GM12878 (cell line): ENCODE measurements around the gene PREP.

Source experiments
- BHLHE40 ChIP-seq, 2 experiments: fragments of 450-650 bp in 1 of 2; IDR thresholded peaks; 2 replicates each; pipeline ENCODE4 v1.6.1; 2011 to 2017; ENCODE audit warnings: low read depth in 2 of 2, borderline replicate concordance in 1 of 2, improper control_type of control experiment in 1 of 2, low read length in 1 of 2, mild to moderate bottlenecking in 1 of 2
- CEBPB ChIP-seq, 2 experiments: fragments of 150-350 bp in 1 of 2; IDR thresholded peaks; 2 replicates each; pipeline ENCODE4 v1.6.1; 2012 to 2014; ENCODE audit warnings: low read depth in 2 of 2, low read length in 2 of 2, borderline replicate concordance in 1 of 2, inconsistent platforms in 1 of 2
- CHD1 ChIP-seq: IDR thresholded peaks from 2 replicates; pipeline ENCODE4 v1.6.1; 2012; ENCODE audit warnings: low read depth, low read length, improper control_type of control experiment
- FOS ChIP-seq: IDR thresholded peaks from 3 replicates; pipeline ENCODE4 v1.6.1; 2011; ENCODE audit warnings: borderline replicate concordance; ENCODE audit not compliant: insufficient read length; ENCODE audit errors: extremely low read depth
- MEF2A ChIP-seq: IDR thresholded peaks from 2 replicates; pipeline ENCODE4 v1.6.1; 2011; ENCODE audit warnings: low read depth, mild to moderate bottlenecking, low read length, moderate library complexity; ENCODE audit not compliant: insufficient read depth
- MTA2 ChIP-seq: fragments of 450-650 bp; IDR thresholded peaks from 2 replicates; pipeline ENCODE4 v1.6.1; 2016; ENCODE audit warnings: low read depth, mild to moderate bottlenecking, moderate library complexity
- MXI1 ChIP-seq: fragments of 150-350 bp; IDR thresholded peaks from 2 replicates; pipeline ENCODE4 v1.6.1; 2011; ENCODE audit warnings: low read depth, mild to moderate bottlenecking, inconsistent platforms, low read length, improper control_type of control experiment
- NRF1 ChIP-seq: conservative IDR thresholded peaks from 2 replicates; pipeline ENCODE4 v1.6.1; 2011; ENCODE audit warnings: mild to moderate bottlenecking, low read depth, low read length, improper control_type of control experiment
- POLR2A ChIP-seq: IDR thresholded peaks from 2 replicates; pipeline ENCODE4 v1.6.1; 2011; ENCODE audit warnings: low read depth, mild to moderate bottlenecking, low read length
- POLR2AphosphoS2 ChIP-seq: IDR thresholded peaks from 2 replicates; pipeline ENCODE4 v1.6.1; 2011; ENCODE audit warnings: low read depth, mild to moderate bottlenecking, low read length, improper control_type of control experiment, moderate library complexity
- RBBP5 ChIP-seq: fragments of 200-600 bp; sonication (generic); conservative IDR thresholded peaks from 2 replicates; pipeline ENCODE4 v1.6.1; 2016
- TF ChIP-seq, protein P1 (sequence below): fragments of 450-650 bp; formaldehyde crosslinking; IDR thresholded peaks from 2 replicates; pipeline ENCODE4 v1.4.0; 2020; ENCODE audit warnings: mild to moderate bottlenecking, moderate library complexity
- TF ChIP-seq, protein P2 (sequence below), 3 experiments: IDR thresholded peaks in 2 of 3; conservative IDR thresholded peaks in 1 of 3; 2 replicates each; pipeline ENCODE4 v1.5.1; 2011; ENCODE audit warnings: low read depth in 3 of 3, low read length in 3 of 3, mild to moderate bottlenecking in 3 of 3, control low read depth in 2 of 3, moderate library complexity in 2 of 3, inconsistent platforms in 1 of 3, mixed read lengths in 1 of 3; ENCODE audit not compliant: control insufficient read depth in 2 of 3, insufficient read depth in 1 of 3; ENCODE audit errors: extremely low read depth in 1 of 3

DNA sequence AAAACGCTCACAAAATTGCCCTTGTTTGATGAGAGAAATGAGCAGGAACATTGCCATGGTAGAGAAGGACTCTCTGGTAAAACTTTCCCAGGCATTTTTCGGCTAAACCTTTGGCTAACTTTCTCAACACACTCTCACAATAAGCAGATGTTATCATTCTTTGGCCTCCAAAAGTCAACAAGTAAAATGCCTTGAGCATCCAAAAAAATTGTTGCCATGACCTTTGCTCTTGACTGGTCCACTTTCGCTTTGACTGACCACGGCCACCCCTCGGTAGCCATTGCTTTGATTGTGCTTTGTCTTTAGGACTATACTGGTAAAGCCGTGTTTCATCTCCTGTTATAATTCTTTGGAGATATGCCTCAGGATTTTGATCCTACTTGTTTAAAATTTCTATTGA lies 41.1 kb upstream of the PREP start:
- TF ChIP-seq, protein P1, sequence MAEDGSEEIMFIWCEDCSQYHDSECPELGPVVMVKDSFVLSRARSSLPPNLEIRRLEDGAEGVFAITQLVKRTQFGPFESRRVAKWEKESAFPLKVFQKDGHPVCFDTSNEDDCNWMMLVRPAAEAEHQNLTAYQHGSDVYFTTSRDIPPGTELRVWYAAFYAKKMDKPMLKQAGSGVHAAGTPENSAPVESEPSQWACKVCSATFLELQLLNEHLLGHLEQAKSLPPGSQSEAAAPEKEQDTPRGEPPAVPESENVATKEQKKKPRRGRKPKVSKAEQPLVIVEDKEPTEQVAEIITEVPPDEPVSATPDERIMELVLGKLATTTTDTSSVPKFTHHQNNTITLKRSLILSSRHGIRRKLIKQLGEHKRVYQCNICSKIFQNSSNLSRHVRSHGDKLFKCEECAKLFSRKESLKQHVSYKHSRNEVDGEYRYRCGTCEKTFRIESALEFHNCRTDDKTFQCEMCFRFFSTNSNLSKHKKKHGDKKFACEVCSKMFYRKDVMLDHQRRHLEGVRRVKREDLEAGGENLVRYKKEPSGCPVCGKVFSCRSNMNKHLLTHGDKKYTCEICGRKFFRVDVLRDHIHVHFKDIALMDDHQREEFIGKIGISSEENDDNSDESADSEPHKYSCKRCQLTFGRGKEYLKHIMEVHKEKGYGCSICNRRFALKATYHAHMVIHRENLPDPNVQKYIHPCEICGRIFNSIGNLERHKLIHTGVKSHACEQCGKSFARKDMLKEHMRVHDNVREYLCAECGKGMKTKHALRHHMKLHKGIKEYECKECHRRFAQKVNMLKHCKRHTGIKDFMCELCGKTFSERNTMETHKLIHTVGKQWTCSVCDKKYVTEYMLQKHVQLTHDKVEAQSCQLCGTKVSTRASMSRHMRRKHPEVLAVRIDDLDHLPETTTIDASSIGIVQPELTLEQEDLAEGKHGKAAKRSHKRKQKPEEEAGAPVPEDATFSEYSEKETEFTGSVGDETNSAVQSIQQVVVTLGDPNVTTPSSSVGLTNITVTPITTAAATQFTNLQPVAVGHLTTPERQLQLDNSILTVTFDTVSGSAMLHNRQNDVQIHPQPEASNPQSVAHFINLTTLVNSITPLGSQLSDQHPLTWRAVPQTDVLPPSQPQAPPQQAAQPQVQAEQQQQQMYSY: no peak
- TF ChIP-seq, protein P2, sequence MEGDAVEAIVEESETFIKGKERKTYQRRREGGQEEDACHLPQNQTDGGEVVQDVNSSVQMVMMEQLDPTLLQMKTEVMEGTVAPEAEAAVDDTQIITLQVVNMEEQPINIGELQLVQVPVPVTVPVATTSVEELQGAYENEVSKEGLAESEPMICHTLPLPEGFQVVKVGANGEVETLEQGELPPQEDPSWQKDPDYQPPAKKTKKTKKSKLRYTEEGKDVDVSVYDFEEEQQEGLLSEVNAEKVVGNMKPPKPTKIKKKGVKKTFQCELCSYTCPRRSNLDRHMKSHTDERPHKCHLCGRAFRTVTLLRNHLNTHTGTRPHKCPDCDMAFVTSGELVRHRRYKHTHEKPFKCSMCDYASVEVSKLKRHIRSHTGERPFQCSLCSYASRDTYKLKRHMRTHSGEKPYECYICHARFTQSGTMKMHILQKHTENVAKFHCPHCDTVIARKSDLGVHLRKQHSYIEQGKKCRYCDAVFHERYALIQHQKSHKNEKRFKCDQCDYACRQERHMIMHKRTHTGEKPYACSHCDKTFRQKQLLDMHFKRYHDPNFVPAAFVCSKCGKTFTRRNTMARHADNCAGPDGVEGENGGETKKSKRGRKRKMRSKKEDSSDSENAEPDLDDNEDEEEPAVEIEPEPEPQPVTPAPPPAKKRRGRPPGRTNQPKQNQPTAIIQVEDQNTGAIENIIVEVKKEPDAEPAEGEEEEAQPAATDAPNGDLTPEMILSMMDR (IDR thresholded peaks at IDR 0.05 in 2 of 3, conservative IDR thresholded peaks at IDR 0.05 in 1 of 3; ENCODE audit: control insufficient read depth in 2 of 3, extremely low read depth in 1 of 3, insufficient read depth in 1 of 3, low read depth in 3 of 3, low read length in 3 of 3): no peak
- TF ChIP-seq BHLHE40 (IDR thresholded peaks at IDR 0.05; ENCODE audit: borderline replicate concordance in 1 of 2, low read depth in 2 of 2, low read length in 1 of 2) (no peak), MXI1 (no peak), NRF1 (no peak), MTA2 (no peak), POLR2A (no peak), POLR2AphosphoS2 (no peak), CEBPB (IDR thresholded peaks at IDR 0.05; ENCODE audit: borderline replicate concordance in 1 of 2, low read depth in 2 of 2, low read length in 2 of 2) (no peak), MEF2A (no peak), FOS (no peak), CHD1 (no peak), RBBP5 (no peak)
